NCI-H2081 treated with DMSO at 0.1 percent for 48 hours (cell line): ENCODE results near the gene USP47.

Source experiments
- DNase-seq: peaks from one replicate; lab custom pipeline; 2025; lab: John Stamatoyannopoulos, UW

USP47 gene

GRCh38 chr11:11980841-11981308, 139.1 kb downstream of the USP47 start:
- no peak for DNase-seq

GRCh38 chr11:11981364-11981763, 139.6 kb downstream of the USP47 start:
- DNase-seq, result no peak

- no peak for DNase-seq
Measured at GRCh38 chr11:11981840-11982239, 140.1 kb downstream of the USP47 start.

GRCh38 chr11:11982461-11982860, 140.7 kb downstream of the USP47 start:
- DNase-seq, result no peak

GRCh38 chr11:11982975-11983374, 141.2 kb downstream of the USP47 start:
- DNase-seq, result no peak

- no peak for DNase-seq
Measured at GRCh38 chr11:11983427-11983826, 141.7 kb downstream of the USP47 start.

GRCh38 chr11:11984563-11984962, 142.8 kb downstream of the USP47 start:
- DNase-seq, result no peak

- no peak for DNase-seq
Measured at GRCh38 chr11:11985016-11985715, 143.4 kb downstream of the USP47 start.

GRCh38 chr11:11985954-11986949, 144.5 kb downstream of the USP47 start:
- no peak for DNase-seq

GRCh38 chr11:11987503-11988022, 145.8 kb downstream of the USP47 start:
- DNase-seq, result no peak

GRCh38 chr11:11988099-11988651, 146.4 kb downstream of the USP47 start:
- DNase-seq, result no peak

- no peak for DNase-seq
Measured at GRCh38 chr11:11988681-11989261, 147.0 kb downstream of the USP47 start.

- no peak for DNase-seq
Measured at GRCh38 chr11:11989774-11990744, 148.3 kb downstream of the USP47 start.

GRCh38 chr11:11992257-11993212, 150.8 kb downstream of the USP47 start:
- DNase-seq, result no peak

- no peak for DNase-seq
Measured at GRCh38 chr11:11993839-11994238, 152.1 kb downstream of the USP47 start.

GRCh38 chr11:11995601-11996000, 153.8 kb downstream of the USP47 start:
- DNase-seq, result no peak

GRCh38 chr11:11996321-11997048, 154.7 kb downstream of the USP47 start:
- no peak for DNase-seq

- no peak for DNase-seq
Measured at GRCh38 chr11:11997049-11997322, 155.2 kb downstream of the USP47 start.

- no peak for DNase-seq
Measured at GRCh38 chr11:11998091-11998781, 156.5 kb downstream of the USP47 start.
